GM19099 (cell line): ENCODE measurements around the gene RNF19B.

Experiments used
- POLR2A ChIP-seq: IDR thresholded peaks from 3 replicates; pipeline ENCODE4 v1.6.1; 2011; ENCODE audit warnings: low read depth; ENCODE audit not compliant: insufficient read length; ENCODE audit errors: extremely low read depth

Gene RNF19B

DNA sequence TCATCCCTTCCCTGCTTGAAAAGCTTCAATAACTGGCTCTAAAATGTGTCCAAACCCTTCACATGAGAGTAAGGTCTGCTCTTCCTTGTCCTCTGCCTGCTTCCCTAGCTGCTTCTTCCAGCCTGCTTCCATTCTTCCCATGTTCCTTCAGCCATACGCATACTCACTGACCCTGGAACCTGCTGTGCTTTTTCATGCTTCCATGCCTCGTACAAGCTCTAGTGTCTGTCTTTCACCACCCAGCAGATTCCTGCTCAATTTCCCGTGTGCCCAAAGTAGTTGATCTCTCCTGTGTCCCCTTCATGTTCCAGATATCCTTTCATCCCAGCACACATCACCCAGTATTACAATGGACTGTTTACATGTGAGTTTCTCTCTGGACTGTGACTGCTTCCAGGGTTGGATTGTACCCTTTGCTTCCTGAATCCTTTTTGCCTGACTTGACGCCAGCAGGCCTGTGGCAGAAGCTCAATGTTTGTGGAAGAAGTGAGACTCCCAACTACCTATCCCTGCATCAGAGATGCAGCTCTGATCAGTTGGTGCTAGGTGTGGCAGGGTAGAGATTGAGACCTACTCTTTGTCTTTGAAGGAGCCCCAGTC, 35.9 kb upstream of the RNF19B start:
- TF ChIP-seq POLR2A, result no peak

GRCh38 chr1:32998997-32999396, 34.4 kb upstream of the RNF19B start:
- TF ChIP-seq POLR2A, result no peak

DNA sequence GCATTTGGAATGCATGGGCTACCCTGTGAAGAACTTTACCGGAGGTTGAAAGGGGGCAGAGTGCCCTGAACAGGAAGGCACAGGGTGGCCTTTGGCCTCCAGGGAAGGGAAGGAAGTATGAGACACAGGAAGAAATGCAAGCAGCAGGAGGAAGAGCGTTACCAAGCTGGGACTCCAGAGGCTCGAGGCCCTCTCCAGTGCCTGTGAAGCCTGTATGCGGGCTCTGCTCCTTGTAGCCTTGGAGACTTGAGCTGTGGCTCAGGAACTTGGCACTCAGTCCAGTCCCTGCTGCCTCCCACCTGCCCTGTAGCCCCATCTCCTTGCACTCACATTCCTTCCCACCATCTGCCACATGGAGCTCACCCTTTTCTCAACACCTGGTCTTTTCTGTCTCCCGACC, 33.5 kb upstream of the RNF19B start:
- TF ChIP-seq POLR2A, result no peak

- no peak for TF ChIP-seq POLR2A
Observed at GRCh38 chr1:32997381-32997891, 32.8 kb upstream of the RNF19B start.

DNA sequence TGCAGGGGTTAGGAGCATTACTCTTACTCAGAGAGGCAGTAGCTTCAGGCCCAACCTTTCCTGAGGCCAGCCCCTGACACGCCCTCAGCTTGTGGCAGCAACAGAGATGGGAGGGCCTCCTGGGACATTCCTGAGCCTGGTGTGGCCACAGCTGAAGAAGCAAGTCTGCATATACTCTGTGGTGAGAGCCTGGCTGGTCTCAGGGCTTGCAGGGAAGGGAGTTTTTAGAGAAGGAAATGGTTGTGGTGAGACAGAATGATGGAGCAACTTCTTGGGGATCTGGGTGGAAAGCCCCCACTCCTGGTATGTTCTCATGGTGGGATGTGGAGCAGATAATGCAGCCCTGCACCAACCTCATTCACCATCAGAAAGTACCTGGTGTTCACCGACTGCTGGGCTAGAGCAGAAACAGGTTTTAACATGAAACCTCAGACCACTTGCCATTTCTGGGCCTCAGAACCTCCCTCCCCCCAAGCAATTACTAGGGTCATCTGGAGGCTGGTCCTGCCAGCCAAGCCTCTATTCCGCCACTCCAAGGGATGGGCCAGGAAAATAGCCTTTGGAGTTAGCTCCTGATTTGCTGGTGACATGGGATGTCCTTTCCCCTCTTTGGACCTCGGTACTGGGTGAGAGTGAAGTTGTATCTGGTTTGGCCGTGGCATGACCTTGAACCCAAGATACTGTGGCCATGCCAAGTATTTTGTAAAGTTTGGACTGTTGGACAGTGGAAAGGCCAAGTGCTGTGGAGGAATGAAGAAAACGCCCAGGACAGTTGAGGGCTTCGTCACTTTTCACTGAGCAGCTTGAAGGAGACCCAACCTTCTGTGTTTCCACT, 28.1 kb upstream of the RNF19B start:
- TF ChIP-seq POLR2A, result no peak

DNA sequence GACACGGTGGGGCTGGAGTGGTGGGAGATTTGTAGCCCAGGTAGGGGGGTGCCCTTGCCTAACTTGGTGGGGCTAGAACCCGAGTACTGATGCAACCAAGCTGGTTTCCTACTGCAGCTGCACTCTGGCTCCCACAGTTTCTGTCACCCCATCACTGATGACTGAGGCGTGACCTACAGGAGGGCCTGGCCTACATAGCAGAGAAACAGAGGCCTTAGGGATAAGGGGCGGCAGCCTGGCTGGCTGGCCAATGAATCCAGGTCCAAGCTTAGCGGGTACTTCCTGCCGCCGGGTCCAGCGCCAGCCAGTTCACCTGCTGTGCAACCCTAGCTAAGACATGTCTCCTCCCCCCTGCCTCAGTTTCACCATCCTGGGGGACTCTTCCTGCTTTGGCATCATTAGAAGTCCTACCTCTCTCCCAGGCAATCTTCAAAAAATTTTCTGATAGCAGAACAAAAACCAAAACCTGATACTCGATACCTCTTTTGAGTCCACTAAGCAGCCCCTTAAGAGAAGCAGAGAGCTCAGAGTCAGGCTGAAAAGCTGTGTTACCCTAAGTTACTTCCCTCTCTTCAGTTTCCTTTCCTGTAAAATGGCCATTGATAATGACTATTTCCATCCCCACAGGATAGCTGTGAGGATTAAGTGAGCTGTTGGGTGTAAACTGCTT, 27.3 kb upstream of the RNF19B start:
- TF ChIP-seq POLR2A, result peak; percentile 40

DNA sequence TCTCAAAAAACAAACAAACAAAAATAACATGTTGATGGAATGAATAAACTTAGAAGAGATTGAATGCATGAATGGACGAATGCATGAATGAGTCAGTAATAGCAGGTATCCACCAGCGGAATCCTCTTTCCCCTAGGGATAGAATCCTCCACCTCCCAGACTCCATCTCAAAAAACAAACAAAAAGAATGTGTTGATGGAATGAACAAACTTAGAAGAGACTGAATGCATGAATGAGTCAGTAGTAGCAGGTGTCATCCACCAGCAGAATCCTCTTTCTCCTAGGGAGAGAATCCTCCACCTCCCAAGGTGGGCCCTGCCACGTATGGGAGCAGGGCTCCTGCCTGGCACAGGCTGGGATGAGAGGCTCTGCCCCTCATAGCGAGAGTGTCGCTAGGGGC, 26.8 kb upstream of the RNF19B start:
- TF ChIP-seq POLR2A, result no peak

DNA sequence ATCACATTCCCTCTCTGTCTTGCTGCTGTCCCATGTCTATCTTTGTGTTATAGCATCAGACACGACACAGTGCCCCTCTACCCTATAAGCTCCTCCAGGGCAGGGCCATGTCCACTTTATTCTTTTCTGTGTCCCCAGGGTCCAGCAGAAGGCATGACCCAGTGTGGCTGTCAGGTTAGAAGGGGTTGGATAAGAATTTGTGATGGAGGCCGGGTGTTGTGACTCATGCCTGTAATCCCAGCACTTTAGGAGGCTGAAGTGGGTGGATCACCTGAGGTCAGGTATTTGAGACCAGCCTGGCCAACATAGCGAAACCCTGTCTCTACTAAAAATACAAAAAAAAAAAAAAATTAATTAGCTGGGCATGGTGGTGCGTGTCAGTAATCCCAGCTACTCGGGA, 26.3 kb upstream of the RNF19B start:
- no peak for TF ChIP-seq POLR2A

GRCh38 chr1:32989160-32990050, 24.8 kb upstream of the RNF19B start:
- no peak for TF ChIP-seq POLR2A

- no peak for TF ChIP-seq POLR2A
Observed at GRCh38 chr1:32988665-32989064, 24.1 kb upstream of the RNF19B start.

DNA sequence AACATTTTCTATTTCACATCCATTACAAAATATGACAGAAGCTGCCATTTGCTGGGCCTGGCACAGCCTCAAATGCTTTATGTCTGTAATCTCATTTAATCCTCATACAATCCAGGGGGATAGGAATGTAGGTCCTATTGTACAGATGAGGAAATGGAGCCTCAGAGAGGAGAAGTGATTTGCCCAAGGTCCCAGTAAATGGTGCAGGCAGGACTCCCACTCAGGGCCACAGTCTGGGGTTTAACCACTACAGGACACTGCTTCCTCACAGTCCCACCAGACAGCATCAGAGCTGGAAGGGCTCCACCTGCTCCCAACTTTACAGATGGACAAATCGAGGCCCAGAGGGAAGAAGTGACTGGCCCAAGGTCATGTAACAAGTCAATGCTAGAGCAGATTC, 20.6 kb upstream of the RNF19B start:
- no peak for TF ChIP-seq POLR2A

DNA sequence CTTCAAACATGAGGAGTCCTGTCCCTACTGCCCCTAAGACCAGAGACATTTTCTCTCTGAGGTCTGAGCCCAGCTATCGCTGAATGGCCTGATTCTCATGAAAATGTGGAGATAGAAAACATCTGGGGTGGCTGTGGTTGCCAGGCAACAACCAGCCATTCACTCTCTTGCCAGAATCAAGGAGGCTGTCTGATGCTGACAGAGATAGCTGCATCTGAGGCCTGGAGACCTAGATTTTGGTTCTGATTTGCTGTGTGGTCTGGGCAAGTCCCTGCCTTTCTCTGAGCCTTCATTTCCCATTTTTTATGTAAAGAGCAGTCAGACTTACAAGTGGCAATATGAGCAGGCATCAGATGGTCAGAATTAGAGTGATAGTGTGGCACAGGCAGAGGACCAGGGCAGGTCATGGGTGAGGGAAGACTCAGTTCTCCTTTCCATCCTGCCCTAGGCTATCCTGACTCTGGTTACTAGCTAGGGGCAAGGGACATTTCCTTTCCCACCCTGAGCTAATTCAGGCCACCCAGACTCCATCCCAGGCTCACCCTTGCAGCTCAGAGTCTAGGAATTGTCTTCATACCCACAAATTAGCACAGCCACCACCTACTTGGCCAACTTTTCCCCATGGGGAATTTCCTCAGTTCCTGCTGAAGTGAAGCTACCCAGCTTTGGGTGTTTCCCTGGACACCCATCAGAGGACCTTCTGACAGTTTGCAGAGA, 20.0 kb upstream of the RNF19B start:
- no peak for TF ChIP-seq POLR2A

- no peak for TF ChIP-seq POLR2A
Observed at GRCh38 chr1:32984090-32984454, 19.5 kb upstream of the RNF19B start.

DNA sequence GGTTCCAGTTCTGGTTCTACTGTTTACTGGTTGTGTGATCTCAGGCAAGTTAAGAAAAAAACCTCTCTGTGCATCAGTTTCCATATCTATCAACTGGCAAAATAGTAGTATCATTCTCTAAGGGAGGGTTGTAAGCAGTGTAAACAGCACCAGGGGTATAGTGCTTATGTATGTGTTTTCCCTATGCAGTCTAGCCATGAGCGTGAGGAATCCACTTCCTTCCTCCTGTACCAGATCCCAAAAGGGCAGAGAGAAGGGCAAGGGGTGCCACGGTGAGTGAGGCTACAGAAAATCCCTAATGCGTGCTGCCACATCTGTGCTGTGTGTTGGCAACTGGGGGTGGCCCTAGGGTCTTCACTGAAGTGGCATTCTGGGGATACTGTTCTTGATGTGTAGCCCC, 18.4 kb upstream of the RNF19B start:
- no peak for TF ChIP-seq POLR2A
